HG02885 (cell line): Measurements from ENCODE around the gene SETD5.

Experiments used
- ATAC-seq: cut with Tn5 transposase; IDR thresholded peaks from one replicate; pipeline ENCODE4 v1.9.1; 2021; ENCODE audit warnings: mild to moderate bottlenecking; ENCODE audit not compliant: unreplicated experiment, poor library complexity

SETD5 gene

DNA sequence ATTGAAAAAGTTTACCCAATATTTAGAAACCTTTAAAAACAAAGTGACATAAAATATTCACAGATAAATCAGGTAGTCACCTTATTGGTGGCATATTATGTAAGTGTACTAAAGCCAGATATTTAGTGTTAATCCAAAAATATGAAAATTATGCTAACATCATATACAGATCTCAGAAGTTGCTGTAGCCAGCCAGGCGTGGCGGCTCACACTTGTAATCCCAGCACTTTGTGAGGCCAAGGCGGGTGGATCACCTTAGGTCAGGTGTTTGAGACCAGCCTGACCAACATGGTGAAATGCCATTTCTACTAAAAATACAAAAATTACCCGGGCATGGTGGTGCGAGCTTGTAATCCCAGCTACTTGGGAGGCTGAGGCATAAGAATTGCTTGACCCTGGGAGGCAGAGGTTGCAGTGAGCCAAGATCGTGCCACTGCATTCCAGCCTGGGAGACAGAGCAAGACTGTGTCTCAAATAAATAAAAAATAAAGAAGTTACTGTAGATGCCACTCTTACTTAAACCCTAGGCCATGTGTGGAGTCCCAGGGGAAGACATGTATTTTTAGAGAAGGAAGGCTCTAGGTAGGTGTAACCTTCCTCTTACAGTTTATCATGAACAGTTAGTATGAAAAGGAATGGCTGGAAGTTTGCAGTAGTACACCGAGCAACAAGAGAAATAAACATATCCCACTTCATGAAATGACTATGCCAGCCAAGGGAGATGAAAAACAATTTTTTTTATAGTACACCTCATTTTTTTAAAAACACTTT, 9.6 kb downstream of the SETD5 start:
- ATAC-seq: no peak

GRCh38 chr3:9408061-9408460, 10.6 kb downstream of the SETD5 start:
- ATAC-seq: no peak

DNA sequence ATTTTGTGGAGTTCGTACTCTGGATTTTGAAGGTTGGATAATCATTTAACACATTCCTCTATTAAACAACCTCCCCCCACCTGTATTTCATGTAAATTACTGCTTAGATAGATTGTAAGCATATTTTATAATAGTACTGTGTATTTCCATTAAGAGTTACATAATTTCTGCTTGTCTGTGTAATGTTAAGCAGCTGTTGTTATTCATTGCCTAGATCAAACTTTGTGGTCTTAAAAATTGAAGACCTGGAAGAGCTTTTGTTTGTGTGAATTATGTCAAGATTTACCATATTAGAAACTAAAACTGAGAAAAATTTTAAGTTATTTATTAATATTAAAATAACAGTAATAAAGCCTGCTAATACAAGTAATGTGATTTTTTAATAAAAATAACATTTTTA, 11.1 kb downstream of the SETD5 start:
- ATAC-seq: no peak

DNA sequence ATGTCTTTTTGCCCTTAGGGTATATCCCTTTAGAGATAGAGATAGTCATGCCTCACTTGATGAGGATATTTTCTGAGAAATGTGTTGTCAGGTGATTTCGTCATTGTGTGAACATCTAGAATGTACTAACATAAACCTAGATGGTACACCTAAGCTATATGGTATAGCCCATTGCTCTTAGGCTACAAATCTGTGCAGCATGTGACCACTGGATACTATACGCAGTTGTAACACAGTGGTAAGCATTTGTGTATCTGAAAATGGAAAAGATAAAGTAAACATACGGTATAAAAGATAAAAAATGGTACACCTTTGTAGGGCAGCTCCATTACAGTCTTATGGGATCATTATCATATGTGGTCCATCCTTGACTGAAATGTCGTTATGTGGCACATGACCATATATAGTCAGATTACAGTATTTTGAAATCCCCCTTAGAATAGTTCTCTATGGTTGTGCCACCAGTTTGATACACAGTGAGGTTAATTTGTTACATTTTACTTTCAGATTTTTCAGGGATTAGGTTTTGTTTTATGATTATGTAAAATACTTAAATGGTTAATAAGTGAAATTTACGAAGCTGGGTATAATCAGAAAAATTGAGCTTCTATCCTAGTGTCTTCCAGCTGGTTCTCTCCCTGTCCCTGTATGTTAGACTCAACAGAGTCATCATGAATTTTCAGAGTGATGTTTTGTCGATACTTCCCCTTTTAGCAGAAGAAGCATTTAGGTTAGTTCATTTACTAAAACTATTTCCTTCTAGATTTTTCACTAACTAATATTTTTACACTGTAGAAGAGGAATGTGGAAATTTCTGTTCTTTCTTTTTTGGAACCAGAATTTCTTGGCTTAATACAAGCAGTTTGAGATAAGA, 12.8 kb downstream of the SETD5 start:
- ATAC-seq: no peak

- no peak for ATAC-seq
These were observed 13.9 kb downstream of the SETD5 start for GRCh38 chr3:9411302-9411701.

- no peak for ATAC-seq
These were observed 14.9 kb downstream of the SETD5 start for GRCh38 chr3:9412293-9412692.

GRCh38 chr3:9414826-9415225, 17.4 kb downstream of the SETD5 start:
- ATAC-seq: no peak

GRCh38 chr3:9415485-9416138, 18.2 kb downstream of the SETD5 start:
- ATAC-seq: no peak

DNA sequence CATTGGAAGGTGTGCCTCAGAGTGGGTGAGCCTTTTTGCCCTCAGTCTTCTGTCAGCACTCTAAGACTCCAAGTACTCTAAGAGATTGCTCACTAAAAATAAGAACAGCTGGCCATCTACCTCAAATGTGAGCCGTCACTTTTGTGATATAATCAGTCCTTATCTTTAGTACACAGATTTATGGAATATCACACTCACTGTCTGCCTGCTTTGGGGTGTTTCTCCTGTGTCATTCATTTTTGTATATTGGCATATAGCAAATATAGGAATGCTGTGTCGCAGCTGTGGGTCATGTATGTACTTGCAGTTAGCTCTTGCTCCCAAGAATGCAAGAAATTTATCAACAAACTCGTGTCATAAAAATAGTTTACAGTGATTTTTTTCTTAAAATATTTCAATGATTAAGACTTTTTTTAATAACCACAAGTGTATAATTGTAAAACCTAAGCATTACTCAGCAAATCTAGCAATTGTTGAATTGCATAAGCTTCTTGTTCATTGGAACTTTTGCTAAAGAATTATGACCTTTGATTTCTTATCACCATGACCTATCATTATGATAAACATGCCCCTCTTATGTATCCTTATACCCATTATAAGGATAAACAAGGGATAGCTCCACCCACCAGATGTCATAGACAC, 18.8 kb downstream of the SETD5 start:
- no peak for ATAC-seq

- ATAC-seq: no peak
These were observed 23.6 kb downstream of the SETD5 start for GRCh38 chr3:9420850-9421549.

DNA sequence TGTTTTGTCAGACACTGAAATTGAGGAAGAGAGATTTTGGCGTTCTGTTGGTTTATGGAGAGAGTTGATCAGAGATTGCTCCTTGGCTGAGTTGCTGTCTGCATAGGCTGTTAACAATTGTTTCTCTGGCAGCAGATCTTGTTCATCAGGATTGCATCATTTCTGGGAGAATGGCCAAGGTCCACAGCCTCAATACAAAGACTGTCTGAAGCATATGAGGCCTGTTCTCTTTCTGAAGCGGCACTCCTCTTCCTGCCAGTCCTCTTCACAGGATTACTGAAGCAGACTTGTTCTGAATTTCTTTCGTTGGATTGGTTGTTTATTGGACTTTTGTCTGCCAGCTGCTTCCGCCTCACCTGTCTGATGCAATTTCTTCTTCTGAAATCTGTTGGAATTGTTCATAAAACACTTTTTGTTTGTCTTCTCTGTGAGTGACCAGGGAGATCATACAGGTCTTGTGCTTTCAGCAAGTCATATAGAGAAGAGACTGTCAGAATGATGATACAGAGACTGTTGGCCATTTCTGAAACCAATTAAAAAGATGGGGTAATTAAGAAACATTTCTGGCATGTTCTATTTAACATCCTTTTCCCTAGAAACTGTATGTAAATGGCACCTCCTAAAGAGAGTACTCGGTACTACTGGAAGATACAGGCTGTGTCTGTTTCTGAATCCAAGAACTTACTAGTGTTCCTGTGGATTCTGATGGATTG, 25.5 kb downstream of the SETD5 start:
- no peak for ATAC-seq

DNA sequence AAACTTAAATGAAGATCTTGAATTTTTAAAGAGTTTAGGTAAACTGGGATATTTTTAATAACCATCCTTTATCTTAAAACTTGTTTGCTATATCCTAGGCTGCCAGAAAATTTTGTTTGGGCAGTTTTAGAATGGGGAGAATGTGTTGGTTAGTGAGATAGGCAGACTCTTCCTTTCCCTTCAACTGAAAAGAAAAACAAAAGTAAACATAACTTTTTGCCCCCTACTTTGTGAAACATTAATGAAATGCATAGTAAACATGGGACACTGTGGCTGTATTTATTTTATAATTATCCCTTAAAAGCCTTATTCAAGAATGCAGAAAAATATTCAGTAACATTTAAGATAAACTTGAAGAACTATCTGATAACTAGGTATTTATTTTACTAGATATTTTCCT, 31.0 kb downstream of the SETD5 start:
- ATAC-seq: no peak

DNA sequence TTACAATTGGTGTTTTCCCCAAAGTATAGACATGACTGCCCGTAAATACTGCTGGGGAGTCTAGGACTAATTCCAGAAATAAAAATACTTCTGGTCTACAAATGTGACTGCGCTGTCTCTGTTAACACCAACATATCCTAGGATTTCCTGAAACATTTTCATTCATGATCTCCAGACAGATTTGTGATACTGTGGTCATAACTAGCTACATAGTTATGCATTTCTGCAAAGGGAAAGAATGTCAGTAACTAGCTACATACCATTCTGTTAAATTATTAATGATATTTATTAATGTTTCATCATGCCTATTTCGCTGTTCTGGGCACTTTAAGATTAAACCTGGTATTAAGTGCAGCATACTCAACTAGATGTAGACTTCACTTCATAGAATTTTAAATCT, 33.3 kb downstream of the SETD5 start:
- ATAC-seq: no peak

DNA sequence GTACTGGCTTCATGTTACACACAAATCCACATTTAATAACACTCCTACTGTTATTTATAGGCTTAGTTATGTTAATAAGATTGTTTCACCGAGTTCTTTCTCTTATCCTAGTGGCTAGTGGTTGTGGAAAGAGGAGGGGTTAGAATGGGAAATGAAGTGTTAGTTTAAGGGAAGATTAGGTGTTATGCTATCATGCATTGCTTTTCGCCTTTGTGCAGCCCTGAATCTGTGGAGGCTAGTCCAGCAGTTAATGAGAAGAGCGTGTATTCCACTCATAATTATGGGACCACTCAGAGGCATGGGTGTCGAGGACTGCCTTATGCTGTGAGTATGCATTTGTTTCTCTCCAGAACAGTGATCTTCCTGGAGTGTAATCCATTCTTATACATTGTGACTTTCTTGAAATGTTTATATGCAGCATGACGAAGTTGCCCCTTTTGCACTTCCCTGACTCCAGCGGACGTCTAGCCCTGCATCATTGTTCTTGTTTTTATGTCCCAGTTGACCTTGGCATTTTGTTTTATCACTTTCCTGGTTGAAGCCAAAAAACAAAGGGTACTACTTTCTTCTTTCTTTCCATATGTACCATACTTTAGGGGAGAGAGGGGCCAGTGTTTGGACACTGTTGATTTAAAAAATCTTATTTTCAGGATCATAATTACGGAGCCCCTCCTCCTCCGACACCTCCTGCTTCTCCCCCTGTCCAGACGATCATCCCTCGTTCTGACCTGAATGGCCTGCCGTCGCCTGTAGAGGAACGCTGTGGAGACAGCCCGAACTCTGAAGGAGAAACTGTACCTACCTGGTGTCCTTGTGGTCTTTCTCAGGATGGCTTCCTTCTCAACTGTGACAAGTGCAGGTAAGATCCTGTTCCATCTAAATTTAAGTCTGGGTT, 36.5 kb downstream of the SETD5 start:
- ATAC-seq: no peak

DNA sequence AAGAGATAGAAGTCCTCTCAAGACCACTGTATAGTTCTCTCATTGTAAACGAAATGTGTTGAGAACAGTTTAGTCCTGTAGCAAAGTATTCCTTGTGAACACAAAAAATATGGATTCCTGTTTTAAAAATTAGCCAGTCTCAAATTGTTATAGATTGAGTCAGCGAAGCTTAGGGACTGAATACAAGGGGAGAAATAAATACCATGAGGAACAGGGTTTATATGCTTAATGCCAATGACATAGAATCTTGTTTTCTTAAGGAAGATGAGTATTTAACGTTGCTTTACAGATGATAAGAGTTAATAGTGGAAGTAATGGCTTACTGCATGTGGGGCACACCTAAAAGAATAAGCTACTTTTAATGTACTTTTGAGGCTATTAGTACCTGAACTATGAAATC, 37.9 kb downstream of the SETD5 start:
- ATAC-seq: no peak

DNA sequence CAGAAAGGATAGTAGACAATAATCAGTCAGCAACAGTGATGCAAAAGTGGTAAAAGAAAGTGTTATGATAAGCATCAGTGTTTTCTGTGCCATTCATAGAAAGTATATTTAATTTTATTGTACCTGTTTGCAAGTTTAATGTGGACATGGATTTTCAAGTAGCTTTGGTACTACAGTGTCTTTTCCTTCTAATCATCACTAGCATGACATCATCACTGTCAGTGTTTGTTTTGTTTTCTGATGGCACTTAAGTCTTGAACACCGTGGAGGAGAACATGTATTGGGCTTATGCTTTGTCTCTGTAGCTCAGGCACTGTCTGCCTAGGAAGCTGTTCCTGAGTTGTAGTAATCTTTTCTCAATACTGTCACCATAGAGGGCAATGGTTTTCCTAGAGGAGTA, 41.9 kb downstream of the SETD5 start:
- ATAC-seq: no peak

DNA sequence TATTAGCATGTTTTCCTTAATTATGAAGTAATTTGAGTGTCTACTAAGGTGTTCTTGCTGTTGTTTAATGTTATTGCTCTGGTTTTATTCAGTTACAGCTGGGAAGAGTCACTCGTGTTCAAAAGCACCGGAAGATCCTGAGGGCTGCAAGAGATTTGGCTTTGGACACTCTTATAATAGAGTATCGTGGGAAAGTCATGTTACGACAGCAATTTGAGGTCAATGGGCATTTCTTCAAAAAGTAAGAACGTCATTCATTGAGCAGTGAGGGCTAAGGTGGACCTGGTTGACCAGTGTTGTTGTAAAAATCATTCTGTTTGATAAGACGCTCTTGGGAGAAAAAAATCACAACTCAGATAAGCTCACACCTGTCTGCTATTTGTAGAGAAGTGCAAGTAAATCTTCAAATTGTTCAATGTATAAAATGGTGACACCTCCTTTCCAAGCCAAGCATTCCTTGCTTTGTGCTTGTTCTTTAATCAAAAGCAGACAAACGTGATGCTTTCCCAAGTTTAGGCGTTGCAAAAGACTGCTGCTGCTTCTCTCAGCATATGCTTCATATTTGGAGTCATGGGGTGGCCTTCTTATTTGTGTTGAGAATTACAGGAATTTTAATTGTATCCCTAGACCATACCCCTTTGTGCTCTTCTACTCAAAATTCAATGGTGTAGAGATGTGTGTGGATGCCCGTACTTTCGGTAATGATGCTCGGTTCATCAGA, 44.2 kb downstream of the SETD5 start:
- no peak for ATAC-seq

GRCh38 chr3:9448071-9448470, 50.7 kb downstream of the SETD5 start:
- no peak for ATAC-seq
